Tibial artery (tissue), 4 donors: ENCODE data around the gene ADAMTS7.
"Not testable (repeated sequence)": the region's sequence is repeated elsewhere in the genome, so short reads cannot be mapped to it uniquely, and the experiment has no call there.

ENCODE experiments used
- DNase-seq, 2 donors: peaks; one replicate each; pipeline ENCODE4 v3.0.0-alpha.2; 2019
- H3K27ac ChIP-seq, 2 donors: fragments of 200-600 bp; sonication (generic) in 1 of 2; 1 replicate in 1 of 2; 2 replicates in 1 of 2; pipeline ENCODE4 v1.5.1; 2018 to 2019; ENCODE audit warnings: mild to moderate bottlenecking in 1 of 2
- H3K27me3 ChIP-seq, 2 donors: fragments of 200-600 bp; sonication (generic) in 1 of 2; one replicate each; pipeline versions ENCODE4 v1.5.1 to v1.6.0; 2016 to 2019
- H3K36me3 ChIP-seq, 3 donors: fragments of 200-600 bp; sonication (generic) in 2 of 3; one replicate each; pipeline ENCODE4 v1.5.1; 2016 to 2019; ENCODE audit warnings: mild to moderate bottlenecking in 2 of 3
- H3K4me1 ChIP-seq, 4 donors: fragments of 200-600 bp; sonication (generic) in 2 of 4; 1 replicate in 3 of 4; 2 replicates in 1 of 4; pipeline ENCODE4 v1.5.1; 2016 to 2019
- H3K4me3 ChIP-seq, 2 donors: fragments of 200-600 bp; sonication (generic) in 1 of 2; 1 replicate in 1 of 2; 2 replicates in 1 of 2; pipeline ENCODE4 v1.5.1; 2018 to 2019; ENCODE audit warnings: mild to moderate bottlenecking in 2 of 2
- H3K9me3 ChIP-seq, 3 donors: fragments of 200-600 bp; sonication (generic) in 1 of 3; one replicate each; pipeline ENCODE4 v1.5.1; 2016 to 2019
- CTCF ChIP-seq, 2 experiments: fragments of 200-600 bp in 1 of 2; fragments of 450-650 bp in 1 of 2; IDR thresholded peaks; one replicate each; pipeline ENCODE4 v1.5.1; 2017 to 2019; ENCODE audit warnings: antibody characterized with exemption in 2 of 2, mild to moderate bottlenecking in 1 of 2, moderate library complexity in 1 of 2
- intact Hi-C: fragments of 100-400 bp; cut with DNase I; formaldehyde crosslinking; loops from one replicate; pipeline ENCODE4 v1.15.0; 2023; ENCODE audit warnings: low total_unique reads

The ADAMTS7 gene

GRCh38 chr15:78767331-78767951 lies 43.8 kb downstream of the ADAMTS7 start:
- no peak for TF ChIP-seq CTCF (IDR thresholded peaks at IDR 0.05)
- DNase-seq: peak in 1 of 2 donors; percentile 67
- Histone ChIP-seq H3K36me3 (no peaks in the 10 kb centered on the region), H3K27ac (no peak overlapping the region), H3K9me3 (no peaks in the 10 kb centered on the region), H3K27me3 (no peaks in the 10 kb centered on the region), H3K4me1 (no peaks in the 10 kb centered on the region), H3K4me3 (no peak overlapping the region)
- intact Hi-C loops: no loop called here

GRCh38 chr15:78766641-78767071 lies 44.6 kb downstream of the ADAMTS7 start:
- H3K27me3 ChIP-seq, H3K27ac ChIP-seq, H3K36me3 ChIP-seq, H3K9me3 ChIP-seq, H3K4me3 ChIP-seq, intact Hi-C loops, H3K4me1 ChIP-seq, DNase-seq: not testable (repeated sequence)

- H3K4me1 ChIP-seq: no peaks in the 10 kb centered on the region
- intact Hi-C loops: no loop called here
- no peaks in the 10 kb centered on the region for H3K27me3 ChIP-seq
- no peaks in the 10 kb centered on the region for H3K9me3 ChIP-seq
- H3K36me3 ChIP-seq: no peaks in the 10 kb centered on the region
- TF ChIP-seq CTCF (IDR thresholded peaks at IDR 0.05): no peak
- peak; percentile 10 to 59 for DNase-seq
- no peak overlapping the region for H3K4me3 ChIP-seq
- no peak overlapping the region for H3K27ac ChIP-seq
Measured at GRCh38 chr15:78766041-78766440, 45.2 kb downstream of the ADAMTS7 start.

- intact Hi-C loops, H3K9me3 ChIP-seq, H3K27me3 ChIP-seq, H3K27ac ChIP-seq, DNase-seq, H3K4me3 ChIP-seq, H3K4me1 ChIP-seq, H3K36me3 ChIP-seq: not testable (repeated sequence)
Measured at GRCh38 chr15:78765154-78765860, 46.0 kb downstream of the ADAMTS7 start.

- DNase-seq: peak in 1 of 2 donors; percentile 15
- H3K36me3 ChIP-seq, H3K27ac ChIP-seq, H3K9me3 ChIP-seq, H3K4me3 ChIP-seq, H3K27me3 ChIP-seq, intact Hi-C loops, H3K4me1 ChIP-seq: not testable (repeated sequence)
Measured at GRCh38 chr15:78764340-78765153, 46.7 kb downstream of the ADAMTS7 start.

GRCh38 chr15:78763796-78764241 lies 47.4 kb downstream of the ADAMTS7 start:
- intact Hi-C loops: no loop called here
- peaks cover 0 to 16% (median 10%) of the 10 kb centered on the region in 4 donors for H3K4me1 ChIP-seq
- DNase-seq: peak; percentile 16 to 60

More at GRCh38 chr15:78763796-78764241, 47.4 kb downstream of the ADAMTS7 start:
- H3K27ac ChIP-seq: no peak overlapping the region
- no peak overlapping the region for H3K4me3 ChIP-seq
- no peaks in the 10 kb centered on the region for H3K36me3 ChIP-seq
- H3K9me3 ChIP-seq: no peaks in the 10 kb centered on the region
- H3K27me3 ChIP-seq: no peaks in the 10 kb centered on the region
- TF ChIP-seq CTCF (IDR thresholded peaks at IDR 0.05): no peak
